Posterior cingulate gyrus (tissue), 11 donors: Measurements from ENCODE around the gene E2F6.
A peak's percentile ranks its signal among the peaks of the same experiment; 100 is the strongest.

Experiments used
- DNase-seq, 10 donors: peaks; one replicate each; pipeline versions ENCODE4 v3.0.0 to v3.0.0-alpha.2; 2020 to 2021; ENCODE audit warnings: mixed read lengths in 3 of 10
- intact Hi-C: fragments of 100-400 bp; cut with DNase I; formaldehyde crosslinking; loops from one replicate; pipeline ENCODE4 v1.15.1; 2023

Gene E2F6

GRCh38 chr2:11494310-11494709 is 28.3 kb upstream of the E2F6 start:
- DNase-seq, result no peak
- intact Hi-C loops, result no loop called here

- DNase-seq, result no peak
- intact Hi-C loops, result no loop called here
Measured at GRCh38 chr2:11493282-11493681, 27.3 kb upstream of the E2F6 start.

GRCh38 chr2:11492720-11493119 is 26.8 kb upstream of the E2F6 start:
- intact Hi-C loops, result no loop called here
- no peak for DNase-seq

- no peak for DNase-seq
Measured at GRCh38 chr2:11492244-11492643, 26.3 kb upstream of the E2F6 start.

GRCh38 chr2:11491348-11491933 is 25.5 kb upstream of the E2F6 start:
- no peak for DNase-seq

More at GRCh38 chr2:11492244-11492643, 26.3 kb upstream of the E2F6 start:
- intact Hi-C loops, result no loop called here

GRCh38 chr2:11490194-11490593 is 24.2 kb upstream of the E2F6 start:
- intact Hi-C loops, result no loop called here
- no peak for DNase-seq

More at GRCh38 chr2:11491348-11491933, 25.5 kb upstream of the E2F6 start:
- intact Hi-C loops, result no loop called here

GRCh38 chr2:11488809-11489208 is 22.8 kb upstream of the E2F6 start:
- intact Hi-C loops, result no loop called here
- no peak for DNase-seq

GRCh38 chr2:11483806-11484617 is 18.1 kb upstream of the E2F6 start:
- intact Hi-C loops, result no loop called here
- no peak for DNase-seq

GRCh38 chr2:11482473-11483035 is 16.6 kb upstream of the E2F6 start:
- intact Hi-C loops, result no loop called here
- DNase-seq, result peak in 4 of 10 donors; percentile 28 to 87 (median 50)

- DNase-seq, result no peak
- intact Hi-C loops, result no loop called here
Measured at GRCh38 chr2:11481789-11482472, 16.0 kb upstream of the E2F6 start.

GRCh38 chr2:11481426-11481788 is 15.4 kb upstream of the E2F6 start:
- no peak for DNase-seq
- intact Hi-C loops, result no loop called here

GRCh38 chr2:11480859-11481258 is 14.9 kb upstream of the E2F6 start:
- intact Hi-C loops, result no loop called here
- no peak for DNase-seq

GRCh38 chr2:11480406-11480805 is 14.4 kb upstream of the E2F6 start:
- intact Hi-C loops, result no loop called here
- no peak for DNase-seq

GRCh38 chr2:11478899-11479605 is 13.1 kb upstream of the E2F6 start:
- no peak for DNase-seq
- intact Hi-C loops, result loop anchor here (1.0 to 10.0 kb wide), 2 partner anchors 105 to 296 kb away; no protein-coding TSS in a partner anchor

GRCh38 chr2:11477994-11478393 is 12.0 kb upstream of the E2F6 start:
- peak; percentile 83 to 98 (median 96) for DNase-seq

GRCh38 chr2:11473659-11474433 is 7.9 kb upstream of the E2F6 start:
- DNase-seq, result no peak
- intact Hi-C loops, result loop anchor here (10.0 kb wide), 1 partner anchor 301 kb away; no protein-coding TSS in a partner anchor

More at GRCh38 chr2:11477994-11478393, 12.0 kb upstream of the E2F6 start:
- intact Hi-C loops, result loop anchor here (1.0 to 10.0 kb wide), 2 partner anchors 106 to 297 kb away; no protein-coding TSS in a partner anchor

- intact Hi-C loops, result no loop called here
Measured at GRCh38 chr2:11467749-11468148, 1.8 kb upstream of the E2F6 start.

GRCh38 chr2:11467129-11467649 is 1.2 kb upstream of the E2F6 start:
- DNase-seq, result no peak
- intact Hi-C loops, result no loop called here

More at GRCh38 chr2:11467749-11468148, 1.8 kb upstream of the E2F6 start:
- DNase-seq, result no peak
